Anterior cingulate cortex (tissue), 58 donors: ENCODE data around the gene EPHA1.
"Not testable (repeated sequence)": the region's sequence is repeated elsewhere in the genome, so short reads cannot be mapped to it uniquely, and the experiment has no call there.

Experiments
- DNase-seq, 58 donors: peaks; one replicate each; lab custom pipeline; 2025; lab: John Stamatoyannopoulos, UW

EPHA1 gene

GRCh38 chr7:143433759-143434158 is 25.1 kb upstream of the EPHA1 start:
- DNase-seq, result no peak

DNA sequence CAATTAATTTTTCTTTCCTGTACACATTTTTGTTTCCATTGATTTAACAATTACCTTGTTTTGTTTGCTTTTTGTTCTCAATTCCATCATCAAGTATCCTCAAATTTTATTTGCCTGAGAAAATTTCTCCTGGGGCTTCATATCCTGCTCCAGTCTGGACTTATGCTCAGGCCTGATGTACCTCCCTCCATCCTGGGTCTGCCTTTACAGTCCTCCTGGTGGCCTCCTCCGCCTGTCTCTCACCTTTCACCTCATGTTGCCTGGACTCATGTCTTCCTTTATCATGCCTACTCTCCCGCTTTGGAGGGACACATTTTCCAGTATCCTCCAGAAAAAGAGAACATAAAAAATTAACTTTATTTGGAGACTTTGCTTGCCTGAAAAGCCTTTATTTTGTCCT is 22.5 kb upstream of the EPHA1 start:
- DNase-seq, result no peak

DNA sequence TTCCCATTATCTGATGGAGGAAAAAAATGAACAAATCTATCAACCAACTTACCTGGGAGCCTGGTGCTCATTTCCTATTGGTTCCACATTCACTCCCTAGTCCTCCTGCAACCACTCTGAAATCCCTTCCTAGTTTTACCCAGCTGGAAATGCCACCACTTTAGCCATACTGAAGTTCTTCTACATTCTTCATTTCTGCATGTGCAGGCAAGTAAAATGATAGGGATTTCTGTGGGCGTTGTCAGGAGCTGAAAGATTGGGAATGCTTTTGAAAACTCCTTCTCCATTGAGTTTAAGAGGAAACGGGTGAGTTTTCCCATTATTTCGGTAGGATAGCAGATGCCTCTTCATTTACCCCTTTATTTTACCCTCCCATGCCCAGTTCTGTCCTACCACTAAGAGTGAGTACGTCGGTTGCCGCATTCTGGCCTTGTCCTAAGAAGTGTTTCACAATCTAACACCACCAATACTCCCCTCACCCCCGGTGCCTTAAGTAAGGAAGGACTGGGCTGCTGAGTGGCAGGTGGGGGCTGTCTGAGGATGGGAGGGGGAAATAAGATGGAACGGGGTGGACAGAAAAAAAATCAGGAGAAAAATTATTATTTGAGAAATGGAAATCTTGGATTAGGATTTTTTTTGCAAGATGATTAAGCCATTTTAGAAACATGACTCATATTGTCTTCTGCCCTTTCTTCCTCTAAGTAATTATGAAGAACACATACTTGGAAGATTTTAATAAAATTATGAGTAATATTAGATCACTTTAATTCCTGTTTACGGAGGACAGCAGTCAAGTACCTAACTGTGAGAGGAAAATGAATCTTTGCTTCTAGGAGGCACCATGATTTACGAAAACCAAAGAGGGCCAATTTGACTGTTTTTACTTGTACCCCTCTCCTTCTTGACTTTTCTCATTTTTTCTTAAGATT is 21.4 kb upstream of the EPHA1 start:
- DNase-seq, result no peak

- DNase-seq, result no peak
These were observed 18.0 kb upstream of the EPHA1 start for GRCh38 chr7:143426479-143427142.

DNA sequence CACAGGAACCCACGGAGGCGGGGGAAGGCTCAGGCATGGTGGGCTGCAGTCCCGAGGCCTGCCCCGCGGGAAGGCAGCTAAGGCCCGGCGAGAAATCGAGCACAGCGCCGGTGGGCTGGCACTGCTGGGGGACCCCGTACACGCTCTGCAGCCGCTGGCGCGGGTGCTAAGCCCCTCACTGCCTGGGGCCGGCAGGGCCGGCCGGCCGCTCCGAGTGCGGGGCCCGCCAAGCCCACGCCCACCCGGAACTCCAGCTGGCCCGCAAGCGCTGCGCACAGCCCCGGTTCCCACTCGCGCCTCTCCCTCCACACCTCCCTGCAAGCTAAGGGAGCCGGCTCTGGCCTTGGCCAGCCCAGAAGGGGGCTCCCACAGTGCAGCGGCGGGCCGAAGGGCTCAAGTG is 15.8 kb upstream of the EPHA1 start:
- not testable (repeated sequence) for DNase-seq

DNA sequence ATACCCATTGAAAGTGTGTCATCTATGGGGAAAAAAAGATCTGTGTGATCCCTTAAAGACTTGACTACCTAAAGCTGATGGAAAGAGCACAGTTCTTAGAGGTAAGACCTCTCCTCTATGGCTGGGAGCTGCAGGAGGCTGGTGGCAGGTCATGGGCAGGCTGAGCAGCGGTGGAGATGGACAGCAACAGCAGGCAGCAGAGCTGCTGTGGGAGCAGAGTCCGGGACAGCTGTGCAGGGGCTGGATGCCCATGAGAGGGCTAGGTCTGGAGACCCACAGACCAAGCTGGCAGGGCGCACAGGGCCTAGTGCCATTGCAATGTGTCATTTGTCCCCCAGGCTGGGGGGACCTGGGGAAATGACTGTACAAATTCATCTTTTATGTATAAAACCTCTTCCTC is 13.4 kb upstream of the EPHA1 start:
- DNase-seq, result no peak

DNA sequence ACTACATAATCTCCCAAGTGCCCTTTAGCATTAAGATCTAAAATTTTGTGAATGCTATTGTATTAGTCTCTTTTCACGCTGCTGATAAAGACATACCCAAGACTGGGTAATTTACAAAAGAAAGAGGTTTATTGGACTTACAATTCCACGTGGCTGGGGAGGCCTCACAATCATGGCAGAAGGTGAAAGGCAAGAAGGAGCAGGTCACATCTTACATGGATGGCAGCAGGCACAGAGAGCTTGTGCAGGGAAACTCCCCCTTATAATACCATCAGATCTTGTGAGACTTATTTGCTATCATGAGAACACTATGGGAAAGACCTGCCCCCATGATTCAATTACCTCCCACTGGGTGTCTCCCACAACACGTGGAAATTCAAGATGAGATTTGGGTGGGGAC is 12.0 kb upstream of the EPHA1 start:
- DNase-seq, result not testable (repeated sequence)

- DNase-seq, result no peak
These were observed 11.2 kb upstream of the EPHA1 start for GRCh38 chr7:143419880-143420279.

DNA sequence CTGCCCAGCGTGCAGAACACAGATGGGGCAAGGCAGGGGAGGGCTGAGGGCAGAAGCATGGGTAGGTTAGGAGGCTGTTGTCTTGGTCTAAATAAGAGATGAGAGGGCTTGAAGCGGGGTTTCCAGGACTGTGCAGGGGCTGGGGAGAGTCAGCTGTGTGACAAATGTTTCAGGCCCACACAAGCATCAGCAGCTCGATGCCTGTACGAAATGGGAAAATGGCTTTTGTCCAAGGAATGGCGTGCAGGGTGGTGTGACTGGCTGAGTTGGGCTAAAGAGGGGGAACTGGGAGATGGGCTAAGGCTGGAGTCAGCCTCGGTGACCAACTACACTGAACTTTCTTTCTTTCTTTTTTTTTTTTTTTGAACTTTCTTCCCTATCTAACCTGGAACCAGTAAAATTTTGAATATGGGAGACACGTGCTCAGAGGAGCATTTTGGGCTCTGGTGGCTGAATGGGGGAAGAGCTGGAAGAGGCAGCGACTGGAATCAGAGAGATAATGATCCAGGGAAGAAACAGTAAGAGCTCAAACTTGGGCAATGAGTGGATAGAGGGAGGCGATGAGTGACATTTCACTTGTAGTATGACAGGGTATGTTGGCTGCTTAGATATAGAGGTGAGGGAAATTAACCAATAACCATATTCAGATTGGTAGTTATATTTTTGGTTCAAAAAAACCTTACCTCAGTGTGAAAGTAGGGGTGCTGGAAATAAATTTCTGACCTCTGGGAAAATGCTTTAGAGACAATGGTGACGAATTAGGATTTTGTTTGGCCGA is 10.2 kb upstream of the EPHA1 start:
- no peak for DNase-seq

GRCh38 chr7:143417734-143418383 is 9.2 kb upstream of the EPHA1 start:
- DNase-seq, result no peak

DNA sequence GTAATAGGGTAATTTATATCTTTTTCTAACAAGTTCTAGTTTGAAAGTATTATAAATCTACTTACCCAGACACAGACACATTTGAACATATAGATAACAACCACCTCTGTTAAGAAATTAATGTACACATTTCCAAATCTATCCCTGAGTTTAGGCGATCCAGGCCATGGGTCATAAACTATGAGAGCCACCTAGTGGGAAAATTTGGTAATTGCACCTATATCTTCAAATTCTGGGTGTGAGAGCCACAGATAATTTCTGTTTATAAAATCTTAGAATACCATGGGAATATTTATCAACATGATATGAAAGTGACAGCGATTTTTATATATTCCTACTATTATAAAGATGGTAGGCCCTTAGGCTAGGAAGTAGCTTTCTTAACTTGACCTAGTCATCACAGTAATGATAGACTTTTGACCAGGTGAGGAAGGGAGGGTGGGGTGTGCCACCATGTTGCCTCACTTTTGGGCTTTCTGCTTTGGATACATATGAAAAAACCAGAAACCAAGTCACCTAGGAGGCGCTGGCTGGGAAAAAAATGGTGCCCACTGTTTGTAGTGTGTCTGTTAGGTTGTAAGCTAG is 8.0 kb upstream of the EPHA1 start:
- DNase-seq, result peak in 1 of 58 donors; percentile 34

DNA sequence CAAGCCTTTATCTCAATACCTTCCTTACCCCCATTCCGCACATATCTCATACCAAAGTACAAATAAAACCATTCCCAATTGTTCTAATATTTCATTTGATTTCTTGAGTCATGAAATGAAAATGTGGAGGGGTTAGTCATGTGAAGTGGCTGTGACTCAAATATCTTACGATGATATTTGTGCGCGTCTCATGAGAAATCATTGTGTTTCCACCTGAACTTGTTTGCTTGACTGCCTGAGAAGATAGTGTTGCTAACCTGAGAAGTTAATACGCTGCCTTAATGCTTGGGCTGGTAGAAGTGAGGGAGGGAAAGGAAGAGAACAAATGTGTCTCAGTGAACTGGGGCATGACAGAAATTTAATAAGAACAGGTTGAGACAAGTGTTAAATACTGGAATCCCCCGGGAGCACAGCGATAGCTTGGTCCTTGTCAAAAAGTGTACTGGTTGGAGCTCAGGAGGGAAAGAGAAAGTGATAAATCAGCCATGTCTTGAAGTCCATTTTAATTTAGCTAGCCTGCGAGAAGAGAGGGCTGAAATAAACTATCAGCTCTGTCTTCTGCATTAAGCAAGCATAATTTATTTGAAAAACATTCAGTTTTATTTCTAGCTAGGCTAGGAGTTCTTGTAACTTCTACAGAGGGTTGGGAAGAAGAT is 7.2 kb upstream of the EPHA1 start:
- no peak for DNase-seq

GRCh38 chr7:143415209-143415608 is 6.6 kb upstream of the EPHA1 start:
- DNase-seq, result not testable (repeated sequence)

GRCh38 chr7:143413123-143413522 is 4.5 kb upstream of the EPHA1 start:
- DNase-seq, result no peak

DNA sequence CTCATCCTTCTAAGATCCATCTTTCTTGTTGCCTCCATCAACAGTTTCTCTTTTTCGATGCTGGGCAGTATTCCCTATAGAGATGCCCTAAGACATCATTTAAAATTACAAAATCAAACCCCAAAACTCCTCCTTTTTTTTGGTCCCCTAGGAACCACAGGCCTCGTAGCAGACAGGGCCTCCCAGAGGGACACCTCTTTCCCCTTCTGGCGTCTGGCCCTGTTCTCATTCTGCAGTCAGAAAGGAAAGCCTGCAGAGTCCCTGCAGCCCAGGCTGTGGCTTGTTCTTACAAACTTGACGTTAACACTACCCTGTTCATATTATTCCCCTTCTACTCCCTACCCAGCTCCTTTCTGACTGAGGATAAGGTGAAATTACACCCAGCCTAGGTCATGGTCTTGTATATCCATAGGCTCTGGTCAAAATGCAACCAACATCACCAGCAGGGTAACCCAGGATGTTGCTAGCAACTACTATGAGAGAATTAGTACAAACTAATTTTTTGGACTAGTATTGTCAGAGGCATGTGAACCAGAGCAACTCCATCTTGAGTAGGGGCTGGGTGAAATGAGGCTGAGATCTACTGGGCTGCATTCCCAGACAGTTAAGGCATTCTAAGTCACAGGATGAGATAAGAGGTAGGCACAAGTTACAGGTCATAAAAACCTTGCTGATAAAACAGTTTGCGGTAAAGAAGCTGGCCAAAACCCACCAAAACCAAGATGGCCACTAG is 3.5 kb upstream of the EPHA1 start:
- no peak for DNase-seq

GRCh38 chr7:143410521-143411004 is 1.9 kb upstream of the EPHA1 start:
- no peak for DNase-seq

GRCh38 chr7:143408252-143408685 is 387 bp downstream of the EPHA1 start:
- no peak for DNase-seq
